A549 (cell line): ENCODE measurements around the gene SLC23A2. TPM values are rescaled to one million over a fixed set of nuclear protein-coding genes. Genes with fewer than 3 reads are reported as not detected.

Experiments
- ATAC-seq, 2 experiments: fragments of 200-7000 bp in 1 of 2; fragments of >200 bp in 1 of 2; cut with Nextera tagmentation in 1 of 2; cut with Tn5 transposase in 1 of 2; 3 replicates each; pipeline versions ENCODE4 v1.8.0 to v1.9.1; 2018 to 2020; ENCODE audit warnings: mild to moderate bottlenecking in 1 of 2, moderate library complexity in 1 of 2
- CTCF ChIA-PET: fragments of 300-600 bp; sonication (Branson Sonifier 250); formaldehyde crosslinking; extraction: SDS; loops from one replicate; lab custom pipeline; 2021; ENCODE audit warnings: antibody characterized with exemption, inconsistent platforms; lab: Yijun Ruan, JAX
- POLR2A ChIA-PET: fragments of 350-600 bp; formaldehyde crosslinking; extraction: SDS; loops from one replicate; lab custom pipeline; 2021; ENCODE audit warnings: antibody characterized with exemption, inconsistent platforms; lab: Yijun Ruan, JAX
- DNase-seq, 2 experiments: peaks; one replicate each; pipeline versions ENCODE4 v3.0.0 to v3.0.0-alpha.2; 2011 to 2016; ENCODE audit warnings: low read depth in 1 of 2, low spot score in 1 of 2
- FAIRE-seq: peaks from 2 replicates; lab custom pipeline; 2011; peaks lifted over from hg19 to GRCh38; lab: Jason Lieb, UNC
- H3K27ac ChIP-seq, 2 experiments: fragments of >200 bp; sonication (Bioruptor Twin); formaldehyde crosslinking; 3 replicates each; pipeline ENCODE4 v1.5.1; 2016 to 2017
- H3K4me1 ChIP-seq: fragments of >200 bp; sonication (Bioruptor Twin); formaldehyde crosslinking; 3 replicates; pipeline ENCODE4 v1.6.1; 2016
- H3K4me2 ChIP-seq: fragments of >200 bp; sonication (Bioruptor Twin); formaldehyde crosslinking; 3 replicates; pipeline ENCODE4 v1.6.1; 2016
- H3K4me3 ChIP-seq: fragments of >200 bp; sonication (Bioruptor Twin); formaldehyde crosslinking; 3 replicates; pipeline ENCODE4 v1.5.1; 2016
- H3K9me3 ChIP-seq: fragments of >200 bp; sonication (Bioruptor Twin); formaldehyde crosslinking; 3 replicates; pipeline ENCODE4 v1.6.1; 2016
- CBX8 ChIP-seq: fragments of 200-600 bp; sonication (generic); IDR thresholded peaks from 2 replicates; pipeline ENCODE4 v1.6.1; 2016
- CHD4 ChIP-seq: fragments of 200-600 bp; sonication (generic); IDR thresholded peaks from 2 replicates; pipeline ENCODE4 v1.6.1; 2016; ENCODE audit warnings: antibody characterized with exemption, mild to moderate bottlenecking, borderline replicate concordance
- FOSB ChIP-seq: fragments of 250-450 bp; sonication (Bioruptor Pico); IDR thresholded peaks from 2 replicates; pipeline ENCODE4 v1.5.0; 2020; ENCODE audit warnings: mild to moderate bottlenecking, moderate library complexity
- FOXS1 ChIP-seq: fragments of 250-450 bp; sonication (Bioruptor Pico); IDR thresholded peaks from 2 replicates; pipeline ENCODE4 v1.5.0; 2020; ENCODE audit warnings: mild to moderate bottlenecking, moderate library complexity
- GATA3 ChIP-seq: IDR thresholded peaks from 2 replicates; pipeline ENCODE4 v1.6.1; 2012; ENCODE audit warnings: borderline replicate concordance
- HEYL ChIP-seq: fragments of 250-450 bp; sonication (Bioruptor Pico); IDR thresholded peaks from 2 replicates; pipeline ENCODE4 v1.8.0; 2021; ENCODE audit warnings: mild to moderate bottlenecking, moderate library complexity
- HOXB13 ChIP-seq: fragments of 250-450 bp; sonication (Bioruptor Pico); IDR thresholded peaks from 2 replicates; pipeline ENCODE4 v1.5.0; 2020; ENCODE audit warnings: low read depth, mild to moderate bottlenecking, moderate library complexity
- HOXB5 ChIP-seq: fragments of 250-450 bp; sonication (Bioruptor Pico); IDR thresholded peaks from 2 replicates; pipeline ENCODE4 v1.5.0; 2020; ENCODE audit warnings: mild to moderate bottlenecking, moderate library complexity
- JUN ChIP-seq, 2 experiments: fragments of >200 bp; sonication (Bioruptor Twin); formaldehyde crosslinking; IDR thresholded peaks; 2 replicates in 1 of 2; 3 replicates in 1 of 2; pipeline ENCODE4 v1.6.1; 2016 to 2017
- KDM5A ChIP-seq: fragments of 200-600 bp; sonication (generic); IDR thresholded peaks from 2 replicates; pipeline ENCODE4 v1.6.1; 2016; ENCODE audit warnings: antibody characterized with exemption, mild to moderate bottlenecking
- MAFK ChIP-seq: fragments of 450-650 bp; IDR thresholded peaks from 2 replicates; pipeline ENCODE4 v1.6.1; 2014; ENCODE audit not compliant: partially characterized antibody
- MAZ ChIP-seq: fragments of 150-350 bp; IDR thresholded peaks from 2 replicates; pipeline ENCODE4 v1.6.1; 2014; ENCODE audit warnings: antibody characterized with exemption, low read depth, low read length, borderline replicate concordance
- NFE2L2 ChIP-seq: fragments of 150-350 bp; conservative IDR thresholded peaks from 2 replicates; pipeline ENCODE4 v1.6.1; 2014; ENCODE audit warnings: low read length
- NR3C1 ChIP-seq: fragments of >200 bp; sonication (Bioruptor Twin); formaldehyde crosslinking; IDR thresholded peaks from 3 replicates; pipeline ENCODE4 v1.6.1; 2017
- PHF8 ChIP-seq: fragments of 200-600 bp; sonication (generic); IDR thresholded peaks from 2 replicates; pipeline ENCODE4 v1.6.1; 2016; ENCODE audit warnings: low read depth, mild to moderate bottlenecking, antibody characterized with exemption, moderate library complexity, borderline replicate concordance
- POLR2A ChIP-seq: IDR thresholded peaks from 2 replicates; pipeline ENCODE4 v1.6.1; 2012; ENCODE audit warnings: mild to moderate bottlenecking, low read length
- RCOR1 ChIP-seq: fragments of 150-350 bp; IDR thresholded peaks from 2 replicates; pipeline ENCODE4 v1.6.1; 2014; ENCODE audit warnings: antibody characterized with exemption, low read length, low read depth
- TFCP2L1 ChIP-seq: fragments of 250-450 bp; sonication (Bioruptor Pico); IDR thresholded peaks from 2 replicates; pipeline ENCODE4 v1.5.0; 2021; ENCODE audit warnings: mild to moderate bottlenecking
- ZNF302 ChIP-seq: fragments of 250-450 bp; sonication (Bioruptor Pico); IDR thresholded peaks from 2 replicates; pipeline ENCODE4 v1.9.0; 2021; ENCODE audit warnings: inconsistent platforms, mild to moderate bottlenecking, moderate library complexity
- WGBS: methylation state at CpG from one replicate; pipeline ENCODE4 v1.1.6; 2017; ENCODE audit errors: missing lambda C conversion rate; 5-methylcytosine and 5-hydroxymethylcytosine counted together
- polyA plus RNA-seq, 4 experiments: library from polyadenylated mRNA; depleted of rRNA in 3 of 4; stranded (reverse); fragments of >200 nt; fragmentation: RNase III in 1 of 4; extraction: RNeasy Plus Mini Kit Qiagen cat#74134 plus additional on column Dnase treatment in 1 of 4; gene quantifications; 2 replicates in 3 of 4; 3 replicates in 1 of 4; pipeline ENCODE4 v1.2.3, GENCODE V29; 2011 to 2017
- TF ChIP-seq, protein P1 (sequence below): fragments of >200 bp; sonication (Bioruptor Twin); formaldehyde crosslinking; IDR thresholded peaks from 3 replicates; pipeline ENCODE4 v1.6.1; 2016
- TF ChIP-seq, protein P2 (sequence below): fragments of 250-450 bp; sonication (Bioruptor Pico); IDR thresholded peaks from 2 replicates; pipeline ENCODE4 v1.5.0; 2021; ENCODE audit warnings: mild to moderate bottlenecking, moderate library complexity, borderline replicate concordance
- TF ChIP-seq, protein P3 (sequence below): fragments of >200 bp; sonication (Bioruptor Twin); formaldehyde crosslinking; IDR thresholded peaks from 2 replicates; pipeline ENCODE4 v1.6.1; 2016
- TF ChIP-seq, protein P4 (sequence below): fragments of 450-650 bp; IDR thresholded peaks from 2 replicates; pipeline ENCODE4 v1.6.1; 2014; ENCODE audit warnings: antibody characterized with exemption
- TF ChIP-seq, protein P5 (sequence below): IDR thresholded peaks from 2 replicates; pipeline ENCODE4 v1.6.1; 2012
- TF ChIP-seq, protein P6 (sequence below): fragments of 250-450 bp; sonication (Bioruptor Pico); IDR thresholded peaks from 2 replicates; pipeline ENCODE4 v1.5.0; 2020; ENCODE audit warnings: low read depth, mild to moderate bottlenecking, moderate library complexity

SLC23A2 gene
- polyA plus RNA-seq, 2 of the 4 experiments (the other 2 are of a cell fraction) = 13.1 to 47.8 TPM

DNA sequence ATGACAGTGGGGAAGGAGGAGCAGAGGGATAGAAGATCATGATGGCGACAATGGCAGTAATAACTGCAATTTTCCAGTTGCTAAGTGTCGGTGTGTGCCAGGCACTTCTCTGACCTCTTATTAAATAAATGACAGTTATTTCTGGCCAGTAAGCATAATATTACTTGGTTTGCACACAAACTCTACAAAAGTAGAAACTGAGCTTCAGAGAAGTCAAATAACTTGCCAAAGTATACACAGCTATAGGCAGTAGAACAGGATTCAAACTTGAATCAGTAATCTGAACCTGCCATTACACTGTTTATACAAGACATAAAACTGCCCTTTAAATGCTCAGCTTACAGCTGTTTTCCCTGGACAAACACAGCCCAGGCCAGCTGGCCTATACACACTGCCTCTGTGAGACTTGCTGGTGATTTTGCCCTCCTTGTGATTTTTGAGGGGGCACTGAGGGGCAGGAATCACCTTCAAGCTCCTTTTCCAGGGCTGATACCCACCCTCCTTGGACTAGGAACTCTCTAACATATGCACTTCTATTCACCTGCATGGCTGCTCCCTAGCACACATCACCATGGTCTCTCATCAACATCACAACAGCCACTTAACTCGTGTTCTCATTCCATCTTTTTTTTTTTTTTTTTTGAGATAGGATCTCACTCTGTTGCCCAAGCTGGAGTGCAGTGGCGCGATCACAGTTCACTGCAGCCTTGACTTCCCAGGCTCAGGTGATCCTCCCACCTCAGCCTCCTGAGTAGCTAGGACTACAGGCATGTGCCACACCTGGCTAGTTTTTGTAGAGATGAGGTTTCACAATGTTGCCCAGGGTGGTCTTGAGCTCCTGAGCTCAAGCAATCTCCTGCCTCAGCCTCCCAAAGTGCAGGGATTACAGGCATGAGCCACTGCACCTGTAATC is 63.6 kb downstream of the SLC23A2 start:
- Histone ChIP-seq H3K9me3 (no peaks in the 10 kb centered on the region), H3K4me1 (peaks cover 9% of the 10 kb centered on the region; the same call in 2 of the 3 replicates), H3K4me2 (no peak overlapping the region), H3K27ac (no peak overlapping the region), H3K4me3 (no peak overlapping the region)
- ChIA-PET CTCF (interaction anchor here (0.7 to 1.6 kb wide), 7 partner anchors 10 to 197 kb away, joined by 3 to 6 read pairs (median 4); no protein-coding TSS in a partner anchor), POLR2A (no interaction called here)
- DNase-seq = no peak
- WGBS = 75% methylated on average over 5 of the region's 5 CpGs
- peak in 1 of 2 experiments; percentile 33; a peak in 2 of 6 replicates for ATAC-seq
- no peak for TF ChIP-seq CBX8
- TF ChIP-seq CHD4 = no peak
- TF ChIP-seq ZNF302 = no peak
- no peak for TF ChIP-seq NFE2L2
- TF ChIP-seq, protein P1, sequence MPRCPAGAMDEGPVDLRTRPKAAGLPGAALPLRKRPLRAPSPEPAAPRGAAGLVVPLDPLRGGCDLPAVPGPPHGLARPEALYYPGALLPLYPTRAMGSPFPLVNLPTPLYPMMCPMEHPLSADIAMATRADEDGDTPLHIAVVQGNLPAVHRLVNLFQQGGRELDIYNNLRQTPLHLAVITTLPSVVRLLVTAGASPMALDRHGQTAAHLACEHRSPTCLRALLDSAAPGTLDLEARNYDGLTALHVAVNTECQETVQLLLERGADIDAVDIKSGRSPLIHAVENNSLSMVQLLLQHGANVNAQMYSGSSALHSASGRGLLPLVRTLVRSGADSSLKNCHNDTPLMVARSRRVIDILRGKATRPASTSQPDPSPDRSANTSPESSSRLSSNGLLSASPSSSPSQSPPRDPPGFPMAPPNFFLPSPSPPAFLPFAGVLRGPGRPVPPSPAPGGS = no peak
- TF ChIP-seq, protein P2, sequence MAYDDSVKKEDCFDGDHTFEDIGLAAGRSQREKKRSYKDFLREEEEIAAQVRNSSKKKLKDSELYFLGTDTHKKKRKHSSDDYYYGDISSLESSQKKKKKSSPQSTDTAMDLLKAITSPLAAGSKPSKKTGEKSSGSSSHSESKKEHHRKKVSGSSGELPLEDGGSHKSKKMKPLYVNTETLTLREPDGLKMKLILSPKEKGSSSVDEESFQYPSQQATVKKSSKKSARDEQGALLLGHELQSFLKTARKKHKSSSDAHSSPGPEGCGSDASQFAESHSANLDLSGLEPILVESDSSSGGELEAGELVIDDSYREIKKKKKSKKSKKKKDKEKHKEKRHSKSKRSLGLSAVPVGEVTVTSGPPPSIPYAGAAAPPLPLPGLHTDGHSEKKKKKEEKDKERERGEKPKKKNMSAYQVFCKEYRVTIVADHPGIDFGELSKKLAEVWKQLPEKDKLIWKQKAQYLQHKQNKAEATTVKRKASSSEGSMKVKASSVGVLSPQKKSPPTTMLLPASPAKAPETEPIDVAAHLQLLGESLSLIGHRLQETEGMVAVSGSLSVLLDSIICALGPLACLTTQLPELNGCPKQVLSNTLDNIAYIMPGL (CRISPR knock-in tag) = no peak
- TF ChIP-seq HEYL = no peak
- TF ChIP-seq MAFK = no peak
- no peak for TF ChIP-seq NR3C1
- no peak for TF ChIP-seq PHF8
- no peak for TF ChIP-seq MAZ
- TF ChIP-seq HOXB5 = no peak
- TF ChIP-seq, protein P3, sequence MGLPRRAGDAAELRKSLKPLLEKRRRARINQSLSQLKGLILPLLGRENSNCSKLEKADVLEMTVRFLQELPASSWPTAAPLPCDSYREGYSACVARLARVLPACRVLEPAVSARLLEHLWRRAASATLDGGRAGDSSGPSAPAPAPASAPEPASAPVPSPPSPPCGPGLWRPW = no peak
- TF ChIP-seq, protein P4, sequence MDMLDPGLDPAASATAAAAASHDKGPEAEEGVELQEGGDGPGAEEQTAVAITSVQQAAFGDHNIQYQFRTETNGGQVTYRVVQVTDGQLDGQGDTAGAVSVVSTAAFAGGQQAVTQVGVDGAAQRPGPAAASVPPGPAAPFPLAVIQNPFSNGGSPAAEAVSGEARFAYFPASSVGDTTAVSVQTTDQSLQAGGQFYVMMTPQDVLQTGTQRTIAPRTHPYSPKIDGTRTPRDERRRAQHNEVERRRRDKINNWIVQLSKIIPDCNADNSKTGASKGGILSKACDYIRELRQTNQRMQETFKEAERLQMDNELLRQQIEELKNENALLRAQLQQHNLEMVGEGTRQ = no peak
- TF ChIP-seq GATA3 = no peak
- no peak for TF ChIP-seq RCOR1
- TF ChIP-seq, protein P5, sequence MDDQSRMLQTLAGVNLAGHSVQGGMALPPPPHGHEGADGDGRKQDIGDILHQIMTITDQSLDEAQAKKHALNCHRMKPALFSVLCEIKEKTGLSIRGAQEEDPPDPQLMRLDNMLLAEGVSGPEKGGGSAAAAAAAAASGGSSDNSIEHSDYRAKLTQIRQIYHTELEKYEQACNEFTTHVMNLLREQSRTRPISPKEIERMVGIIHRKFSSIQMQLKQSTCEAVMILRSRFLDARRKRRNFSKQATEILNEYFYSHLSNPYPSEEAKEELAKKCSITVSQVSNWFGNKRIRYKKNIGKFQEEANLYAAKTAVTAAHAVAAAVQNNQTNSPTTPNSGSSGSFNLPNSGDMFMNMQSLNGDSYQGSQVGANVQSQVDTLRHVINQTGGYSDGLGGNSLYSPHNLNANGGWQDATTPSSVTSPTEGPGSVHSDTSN = no peak
- TF ChIP-seq KDM5A = no peak
- TF ChIP-seq FOSB (CRISPR knock-in tag) = no peak
- no peak for FAIRE-seq

DNA sequence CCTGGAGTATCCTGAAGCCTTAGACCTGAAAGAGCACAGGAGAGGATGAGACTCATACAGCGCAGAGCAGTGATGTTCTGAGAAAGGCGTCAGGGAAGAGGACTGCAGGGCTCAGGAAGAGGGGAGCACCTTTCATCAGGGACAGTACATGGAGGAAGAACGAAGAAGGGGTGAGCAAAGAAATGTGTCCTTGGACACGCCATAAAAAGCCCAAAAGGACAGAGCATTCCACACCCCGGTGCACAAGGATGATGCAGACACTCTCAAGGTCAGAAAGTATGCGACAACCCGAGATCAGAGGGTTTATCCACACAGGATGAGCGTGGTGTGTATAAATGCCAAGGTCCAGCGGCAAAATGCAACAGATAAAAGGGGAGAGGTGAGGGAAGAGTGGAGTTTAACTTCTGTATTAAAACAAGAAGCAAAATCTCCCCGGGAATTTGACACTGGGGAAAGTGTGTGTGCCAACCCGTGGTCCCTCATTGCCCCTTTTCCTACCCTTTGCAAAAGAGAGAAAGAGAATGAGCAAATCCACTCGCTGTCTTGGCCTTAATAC is 64.4 kb downstream of the SLC23A2 start:
- POLR2A ChIA-PET = no interaction called here

More for the DNA sequence above, 64.4 kb downstream of the SLC23A2 start:
- DNase-seq = no peak
- no peak for TF ChIP-seq TFCP2L1 (CRISPR knock-in tag)
- TF ChIP-seq HOXB13 = no peak
- no peak for TF ChIP-seq FOXS1 (CRISPR knock-in tag)
- TF ChIP-seq, protein P6, sequence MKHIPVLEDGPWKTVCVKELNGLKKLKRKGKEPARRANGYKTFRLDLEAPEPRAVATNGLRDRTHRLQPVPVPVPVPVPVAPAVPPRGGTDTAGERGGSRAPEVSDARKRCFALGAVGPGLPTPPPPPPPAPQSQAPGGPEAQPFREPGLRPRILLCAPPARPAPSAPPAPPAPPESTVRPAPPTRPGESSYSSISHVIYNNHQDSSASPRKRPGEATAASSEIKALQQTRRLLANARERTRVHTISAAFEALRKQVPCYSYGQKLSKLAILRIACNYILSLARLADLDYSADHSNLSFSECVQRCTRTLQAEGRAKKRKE (CRISPR knock-in tag) = no peak
- no peak for TF ChIP-seq POLR2A
- no peak for TF ChIP-seq JUN (IDR thresholded peaks at IDR 0.05)
- WGBS = 88% methylated on average over 12 of the region's 12 CpGs
- no peak for FAIRE-seq
- CTCF ChIA-PET = interaction anchor here (1.0 to 1.6 kb wide), 7 partner anchors 11 to 196 kb away, joined by 3 to 6 read pairs (median 6); no protein-coding TSS in a partner anchor
- peak; percentile 24; a peak in 3 of 6 replicates for ATAC-seq
- Histone ChIP-seq H3K4me3 (no peak overlapping the region), H3K27ac (no peak overlapping the region), H3K4me2 (no peak overlapping the region), H3K9me3 (no peaks in the 10 kb centered on the region), H3K4me1 (peaks cover 2% of the 10 kb centered on the region; the same call in 1 of the 3 replicates)
